GM19043 (cell line): Measurements from ENCODE around the gene SCIMP.
"Not testable (repeated sequence)": the region's sequence is repeated elsewhere in the genome, so short reads cannot be mapped to it uniquely, and the experiment has no call there.

Source experiments
- ATAC-seq: cut with Tn5 transposase; IDR thresholded peaks from one replicate; pipeline ENCODE4 v1.9.1; 2021; ENCODE audit warnings: low read depth; ENCODE audit not compliant: unreplicated experiment

The SCIMP gene

DNA sequence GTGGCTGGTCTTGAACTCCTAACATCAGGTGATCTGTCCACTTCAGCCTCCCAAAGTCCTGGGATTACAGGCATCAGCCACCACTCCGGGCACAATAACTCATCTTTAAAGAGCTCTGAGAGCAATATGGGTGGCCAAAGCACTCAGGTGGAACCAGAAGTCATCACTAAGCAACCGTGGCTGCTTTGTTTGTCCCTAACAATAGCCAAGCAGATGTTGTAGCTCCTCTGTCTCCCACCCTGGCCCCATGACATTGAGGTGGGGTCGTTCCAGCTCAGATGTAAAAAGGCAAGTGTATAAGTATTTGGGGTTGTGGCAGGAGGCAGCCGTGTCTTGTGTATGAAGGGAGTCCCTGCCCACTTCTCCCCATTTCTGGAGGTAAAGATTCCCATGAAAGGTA, 3.7 kb upstream of the SCIMP start:
- no peak for ATAC-seq

DNA sequence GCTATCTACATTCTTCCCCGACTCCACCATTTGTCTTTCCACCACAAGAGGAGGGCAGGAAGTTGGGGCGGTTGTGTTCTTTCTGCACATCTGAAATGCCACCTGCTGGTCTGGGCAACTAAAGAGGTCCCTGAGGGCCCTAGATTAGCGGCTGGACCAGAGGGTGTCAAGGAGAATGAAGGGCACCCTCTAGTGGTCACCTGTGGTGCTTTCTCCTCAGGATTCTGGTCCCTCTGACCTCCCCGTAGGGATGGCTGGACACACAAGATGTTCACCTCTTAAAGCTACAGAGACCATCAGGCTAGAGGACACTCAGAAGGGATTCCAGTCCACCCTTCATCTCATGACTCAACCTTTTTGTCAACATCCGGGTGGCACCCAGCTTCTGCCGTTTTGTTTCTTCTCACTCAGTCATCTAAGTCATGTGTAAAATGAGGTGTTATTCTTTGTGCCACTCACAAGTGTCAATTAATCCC, 2.9 kb upstream of the SCIMP start:
- no peak for ATAC-seq

DNA sequence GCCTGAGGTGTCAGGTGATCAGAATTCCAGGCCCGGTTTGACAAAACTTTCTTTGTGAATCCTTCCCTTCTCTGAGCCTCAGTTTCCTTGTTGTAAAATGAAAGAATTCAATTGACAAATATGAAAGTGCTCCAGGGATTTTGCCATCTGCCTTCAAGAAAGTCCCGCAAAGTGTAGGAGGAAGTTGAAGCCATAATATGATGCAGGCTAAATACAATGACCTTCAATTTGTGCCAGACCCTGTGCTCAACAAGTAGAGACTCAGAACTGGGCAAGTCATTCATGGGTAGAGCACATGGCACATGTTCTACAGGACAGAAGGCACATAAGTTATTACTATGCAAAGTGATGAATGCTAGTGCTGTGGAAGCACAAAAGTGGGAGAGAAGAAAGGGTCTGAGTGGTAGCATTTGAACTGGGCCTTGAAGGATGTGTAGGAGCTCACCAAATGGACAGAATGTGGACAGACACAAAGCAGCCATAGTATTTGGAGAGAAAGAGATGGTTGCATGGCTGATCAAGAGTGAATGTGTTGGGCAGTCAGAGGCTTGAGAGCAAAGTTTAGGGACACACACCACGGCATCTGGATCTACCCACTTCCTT, 2.4 kb upstream of the SCIMP start:
- no peak for ATAC-seq

DNA sequence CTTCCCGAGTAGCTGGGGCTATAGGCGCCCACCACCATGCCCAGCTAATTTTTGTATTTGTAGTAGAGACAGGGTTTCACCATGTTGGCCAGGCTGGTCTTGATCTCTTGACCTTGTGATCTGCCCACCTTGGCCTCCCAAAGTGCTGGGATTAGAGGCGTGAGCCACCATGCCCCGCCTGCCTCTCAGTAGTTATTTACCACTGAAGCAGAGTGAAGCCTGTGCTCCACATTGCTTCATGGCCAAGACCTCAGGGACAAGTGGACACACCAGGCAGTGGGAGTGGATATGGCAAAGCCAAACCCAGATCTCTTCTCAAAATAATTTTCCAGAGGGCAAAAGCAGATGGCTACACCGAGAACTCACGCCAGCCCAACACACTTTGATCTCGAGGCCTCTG, 1.2 kb downstream of the SCIMP start:
- ATAC-seq, result not testable (repeated sequence)

DNA sequence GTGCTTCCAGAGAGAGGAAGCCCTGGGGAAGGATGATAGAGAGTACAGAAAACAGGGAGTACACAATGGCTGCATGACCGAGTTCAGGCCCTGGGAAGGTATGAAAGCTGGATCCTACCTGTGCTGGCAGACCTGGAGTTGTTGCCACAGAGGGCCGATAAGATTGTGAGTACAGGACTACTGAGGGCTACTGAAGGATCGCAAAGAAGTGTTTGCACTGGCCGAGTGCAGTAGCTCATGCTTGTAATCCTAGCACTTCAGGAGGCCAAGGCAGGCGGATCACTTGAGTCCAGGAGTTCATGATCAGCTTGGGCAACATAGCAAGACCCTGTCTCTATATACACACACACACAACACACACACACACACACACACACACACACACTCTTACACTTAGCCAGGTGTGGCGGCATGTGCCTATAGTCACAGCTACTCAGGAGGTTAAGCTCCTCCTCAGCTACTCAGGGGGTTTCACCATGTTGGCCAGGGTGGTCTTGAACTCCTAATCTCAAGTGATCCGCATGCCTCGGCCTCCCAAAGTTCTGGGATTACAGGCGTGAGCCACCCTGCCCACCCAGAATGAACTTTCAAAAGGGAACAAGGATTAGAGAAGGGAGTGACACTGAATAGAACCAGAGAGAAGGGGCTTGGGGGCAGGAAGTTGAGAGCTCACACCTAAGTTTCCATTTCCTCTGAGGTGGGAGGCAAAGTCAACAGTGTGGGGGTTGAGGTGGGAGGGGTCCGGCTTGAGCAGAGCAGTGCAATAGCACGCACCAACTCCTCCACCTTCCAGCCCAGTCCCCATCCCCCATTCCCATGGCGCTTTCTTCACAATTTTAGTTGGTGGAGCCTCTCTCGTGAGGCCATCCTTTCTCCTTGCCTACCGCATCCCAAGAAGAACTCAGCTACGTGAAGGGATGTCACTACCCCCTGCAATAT, 7.5 kb downstream of the SCIMP start:
- ATAC-seq, result no peak

DNA sequence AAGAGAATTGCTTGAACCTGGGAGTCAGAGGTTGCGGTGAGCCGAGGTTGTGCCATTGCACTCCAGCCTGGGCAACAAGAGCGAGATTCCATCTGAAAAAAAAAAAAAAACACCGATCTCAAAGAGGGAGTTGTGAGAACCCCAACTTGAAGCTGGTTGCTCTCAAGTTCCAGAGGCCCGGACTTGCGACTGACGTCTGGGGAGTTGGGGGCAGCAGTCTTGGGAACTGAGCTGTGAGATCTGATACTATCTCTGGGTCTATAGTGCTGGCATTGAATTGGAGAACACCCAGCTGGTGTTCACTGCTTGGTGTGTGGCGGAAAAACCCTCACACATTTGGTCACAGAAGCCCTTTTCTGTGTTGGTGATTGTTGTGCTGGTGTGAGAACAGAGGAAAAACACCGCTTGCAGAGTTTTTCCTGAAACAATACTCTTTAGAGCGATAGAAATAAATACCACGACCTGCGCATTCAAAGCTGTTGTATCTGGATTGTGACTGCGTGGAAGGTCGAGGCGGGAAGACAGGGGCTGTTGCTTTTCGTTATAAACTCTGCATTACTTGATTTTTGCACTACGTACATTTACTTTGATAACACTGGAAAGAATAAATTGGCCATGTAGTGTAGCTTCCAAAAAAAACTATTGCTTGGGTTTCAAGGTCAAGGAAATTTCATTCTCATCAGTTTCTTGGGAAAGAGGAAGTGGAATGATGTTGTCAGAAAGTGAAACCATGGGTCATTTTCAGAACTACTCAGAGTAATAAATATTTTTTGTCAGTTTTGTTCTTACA, 8.8 kb downstream of the SCIMP start:
- no peak for ATAC-seq

DNA sequence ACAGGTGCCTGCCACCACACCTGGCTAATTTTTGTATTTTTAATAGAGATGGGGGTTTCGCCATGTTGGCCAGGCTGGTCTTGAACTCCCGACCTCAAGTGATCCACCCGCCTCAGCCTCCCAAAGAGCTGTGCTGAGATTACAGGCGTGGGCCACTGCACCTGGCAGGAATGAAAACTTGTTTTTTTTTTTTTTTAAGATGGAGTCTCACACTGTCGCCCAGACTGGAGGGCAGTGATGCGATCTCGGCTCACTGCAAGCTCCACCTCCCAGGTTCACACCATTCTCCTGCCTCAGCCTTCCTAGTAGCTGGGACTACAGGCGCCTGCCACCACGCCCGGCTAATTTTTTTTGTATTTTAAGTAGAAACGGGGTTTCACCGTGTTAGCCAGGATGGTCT, 12.7 kb downstream of the SCIMP start:
- ATAC-seq, result not testable (repeated sequence)

DNA sequence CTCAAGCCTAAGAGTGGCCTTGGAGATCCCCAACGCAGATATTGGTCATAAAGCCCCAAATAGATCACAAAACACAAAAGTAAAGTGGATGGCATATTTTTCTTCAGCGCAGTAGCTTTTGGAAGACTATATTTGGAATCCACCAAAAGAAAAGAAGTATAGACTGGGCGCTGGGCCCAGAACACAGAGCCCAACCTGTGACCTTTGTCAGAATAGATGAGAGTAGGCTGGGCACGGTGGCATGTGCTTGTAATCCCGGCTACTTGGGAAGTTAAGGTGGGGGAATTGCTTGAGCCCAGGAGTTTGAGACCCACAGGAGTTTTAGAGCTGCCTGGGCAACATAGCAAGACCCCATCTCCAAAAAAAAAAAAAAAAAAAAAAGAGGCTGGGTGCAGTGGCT, 14.6 kb downstream of the SCIMP start:
- no peak for ATAC-seq

DNA sequence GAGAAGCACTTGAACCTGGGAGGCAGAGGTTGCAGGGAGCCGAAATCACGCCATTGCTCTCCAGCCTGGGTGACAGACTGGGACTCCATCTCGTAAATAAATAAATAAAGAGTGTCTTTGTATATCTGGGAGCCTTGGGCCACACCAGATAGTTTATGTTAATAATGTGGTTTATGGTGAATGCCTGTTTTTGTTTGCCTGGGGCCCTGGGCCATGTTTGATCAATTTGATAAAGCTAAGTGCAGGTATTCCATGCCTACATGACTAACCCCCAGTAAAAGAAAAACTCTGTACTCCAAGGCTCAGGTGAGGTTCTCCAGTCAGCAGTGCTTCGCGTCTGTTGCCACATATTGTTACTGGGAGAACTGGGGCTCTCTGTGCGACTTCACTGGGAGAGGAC, 15.1 kb downstream of the SCIMP start:
- ATAC-seq, result no peak

DNA sequence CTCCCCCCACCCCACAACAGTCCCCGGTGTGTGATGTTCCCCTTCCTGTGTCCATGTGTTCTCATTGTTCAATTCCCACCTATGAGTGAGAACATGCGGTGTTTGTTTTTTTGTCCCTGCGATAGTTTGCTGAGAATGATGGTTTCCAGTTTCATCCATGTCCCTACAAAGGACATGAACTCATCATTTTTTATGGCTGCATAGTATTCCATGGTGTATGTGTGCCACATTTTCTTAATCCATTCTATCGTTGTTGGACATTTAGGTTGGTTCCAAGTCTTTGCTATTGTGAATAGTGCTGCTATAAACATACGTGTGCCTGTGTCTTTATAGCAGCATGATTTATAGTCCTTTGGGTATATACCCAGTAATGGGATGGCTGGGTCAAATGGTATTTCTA, 17.1 kb downstream of the SCIMP start:
- ATAC-seq, result not testable (repeated sequence)

DNA sequence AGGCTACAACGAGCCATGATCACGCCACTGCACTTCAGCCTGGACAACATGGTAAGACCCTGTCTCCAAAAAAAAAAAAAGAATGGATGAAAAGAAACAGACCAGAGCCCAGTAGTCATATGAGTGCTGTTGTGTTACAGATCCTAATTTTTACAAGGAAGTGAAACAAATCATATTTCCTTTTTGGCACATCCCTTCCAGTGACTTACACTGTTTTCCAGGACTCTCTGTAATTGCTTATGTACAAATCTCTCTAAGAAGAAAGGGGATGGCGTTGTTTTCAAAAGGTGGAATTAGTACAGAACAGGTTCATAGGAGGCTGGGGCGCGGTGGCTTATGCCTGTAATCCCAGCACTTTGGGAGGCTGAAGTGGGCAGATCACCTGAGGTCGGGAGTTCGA, 23.2 kb downstream of the SCIMP start:
- ATAC-seq, result no peak

DNA sequence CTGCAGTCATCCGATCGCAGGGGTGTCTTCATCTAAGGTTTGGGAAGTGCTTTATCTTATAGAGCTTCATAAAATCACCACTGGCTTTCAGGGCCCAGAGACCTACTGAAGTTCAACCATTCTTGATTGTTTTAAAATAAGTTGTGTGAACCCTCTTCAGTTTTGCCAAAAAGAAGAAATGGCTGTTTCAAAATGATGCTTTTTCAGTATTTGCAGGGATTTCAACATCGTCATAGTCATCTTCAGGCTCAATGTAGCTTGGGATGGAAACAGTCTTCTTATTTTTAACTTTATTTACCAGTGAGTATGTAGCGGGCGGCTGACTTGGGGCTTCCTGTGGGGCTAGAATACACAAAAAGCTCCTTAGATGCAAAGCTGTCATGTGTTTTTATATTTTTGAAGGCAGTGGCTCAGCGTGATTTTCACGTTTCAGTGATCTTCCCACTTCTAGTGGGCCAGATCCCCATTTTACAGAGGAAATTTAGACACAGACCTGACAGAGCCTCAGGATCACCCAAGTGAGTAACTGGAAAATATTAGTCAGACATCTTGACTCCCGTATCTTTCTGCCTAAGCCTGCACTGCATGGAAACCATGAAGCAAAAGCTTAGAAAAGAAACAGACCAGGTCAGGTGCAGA, 23.9 kb downstream of the SCIMP start:
- ATAC-seq, result no peak

DNA sequence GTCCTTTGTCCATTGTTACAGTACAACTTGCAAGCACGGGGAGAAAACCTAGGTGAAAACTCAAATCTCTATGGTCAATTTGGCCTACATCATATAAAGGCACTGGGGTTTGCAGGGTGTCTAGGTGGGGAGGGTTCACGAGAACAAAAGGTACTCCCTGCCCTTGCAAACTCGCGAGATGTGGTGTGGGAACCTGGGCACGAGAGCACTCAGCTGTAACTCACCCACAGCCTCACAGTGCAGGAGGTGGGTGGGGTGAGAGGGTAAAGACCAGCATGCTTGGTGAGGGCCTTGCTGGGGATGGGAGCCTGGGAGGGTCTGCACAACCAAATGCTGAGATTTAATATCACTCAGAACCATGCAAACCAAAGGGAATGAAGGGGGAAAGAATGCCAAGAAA, 24.6 kb downstream of the SCIMP start:
- no peak for ATAC-seq

DNA sequence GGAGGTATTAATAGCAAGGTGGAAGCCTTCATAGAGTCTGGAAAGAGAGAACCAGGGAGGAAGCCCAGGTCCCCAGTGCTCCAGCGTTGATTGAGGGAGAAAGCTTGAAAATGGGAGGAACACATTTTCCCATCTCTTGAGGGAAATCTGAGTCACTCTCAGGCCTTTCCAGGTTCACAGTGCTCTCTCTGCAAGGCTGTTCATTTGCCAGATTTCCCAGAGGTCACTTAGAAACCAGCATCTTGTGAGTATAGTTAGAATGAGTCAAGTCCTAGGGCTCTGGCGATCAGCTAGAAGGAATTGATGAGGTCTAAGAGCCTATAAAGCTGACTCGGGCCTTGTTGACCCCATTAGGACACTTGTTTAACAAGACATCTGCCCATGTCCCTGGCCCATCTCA, 25.3 kb downstream of the SCIMP start:
- no peak for ATAC-seq

DNA sequence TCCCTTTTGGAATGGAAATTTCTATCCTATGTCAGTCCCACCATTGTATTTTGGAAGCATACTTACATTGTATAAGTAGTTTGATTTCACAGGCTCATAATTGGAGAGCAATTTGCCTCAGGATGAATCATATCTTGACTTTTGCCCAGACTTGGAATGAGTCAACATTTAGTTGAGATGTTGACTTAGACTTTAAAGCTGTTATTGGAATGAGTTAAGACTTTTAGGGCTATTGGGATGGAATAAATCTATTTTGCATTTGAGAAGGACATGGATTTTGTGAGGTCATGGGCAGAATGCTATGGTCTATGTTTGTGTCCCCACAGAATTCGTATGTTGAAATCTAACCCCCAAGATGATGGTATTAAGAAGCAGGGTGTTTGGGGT, 30.8 kb downstream of the SCIMP start:
- ATAC-seq, result no peak

DNA sequence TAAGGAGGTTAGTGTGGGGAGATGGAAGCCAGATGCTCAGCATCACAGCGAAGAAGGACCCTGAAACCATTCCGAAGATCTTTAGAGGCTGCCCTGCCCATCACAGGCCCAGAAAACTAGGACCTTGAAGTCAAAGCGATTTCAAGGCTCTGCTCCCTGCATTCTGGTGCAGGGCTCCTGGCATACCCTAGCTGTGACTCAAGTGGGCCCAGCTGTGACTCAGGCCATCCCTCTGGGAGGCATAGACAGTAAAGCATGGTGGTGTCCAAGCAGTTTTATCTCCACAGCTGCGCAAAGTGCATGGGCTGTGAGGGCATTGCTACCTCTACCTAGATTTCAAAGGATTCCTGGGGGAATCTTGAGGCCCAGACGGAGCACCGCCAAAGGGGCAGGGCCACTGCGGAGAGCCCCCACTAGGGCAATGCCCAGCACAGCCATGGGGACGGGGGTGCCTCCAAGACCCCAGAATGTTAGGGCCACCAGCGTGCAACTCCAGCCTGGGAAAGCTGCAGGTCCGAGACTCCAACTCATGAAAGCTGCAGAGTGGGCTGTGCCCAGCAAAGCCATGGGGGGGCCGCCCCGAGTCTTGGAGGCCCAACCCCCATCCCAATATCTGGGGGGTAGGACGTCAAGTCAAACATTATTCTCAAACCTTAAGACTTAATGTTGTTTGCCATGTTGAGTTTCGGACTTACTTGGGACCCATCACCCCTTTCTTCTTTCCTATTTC, 31.3 kb downstream of the SCIMP start:
- no peak for ATAC-seq

DNA sequence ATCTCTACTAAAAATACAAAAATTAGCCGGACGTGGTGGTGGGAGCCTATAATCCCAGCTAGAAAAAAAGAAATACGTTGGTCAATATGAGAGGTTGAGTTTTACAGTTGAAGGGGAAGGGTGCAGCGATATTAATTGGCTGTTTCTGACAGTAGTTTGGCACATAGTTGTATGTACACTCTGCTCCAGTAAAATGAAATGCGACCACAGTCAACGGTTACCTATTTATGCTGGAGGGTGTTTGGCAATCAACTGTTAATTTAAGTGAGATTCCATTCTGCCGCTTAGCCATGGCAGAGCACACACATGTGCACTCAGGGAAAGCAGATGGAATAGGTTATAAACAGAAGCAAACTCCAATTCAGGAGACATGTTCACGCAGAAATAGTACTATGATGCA, 33.6 kb downstream of the SCIMP start:
- no peak for ATAC-seq

DNA sequence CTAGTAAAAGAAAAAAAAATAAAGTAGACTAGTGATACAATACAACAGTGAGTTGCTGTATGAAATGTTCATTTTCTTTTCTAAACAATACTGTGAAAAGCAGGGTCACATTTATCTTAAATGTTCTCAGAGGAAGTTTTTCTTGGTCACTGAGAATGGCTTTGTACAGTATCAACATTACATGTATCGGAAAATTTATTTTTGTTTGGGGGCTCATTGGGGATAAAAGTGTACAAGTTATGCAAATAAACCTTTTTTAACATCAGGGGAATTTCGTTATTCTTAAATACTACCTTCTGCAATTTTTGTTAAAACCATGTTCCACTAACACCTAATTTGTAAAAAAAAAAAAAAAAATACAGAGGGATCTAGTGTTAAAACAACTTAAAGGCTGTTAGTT, 34.3 kb downstream of the SCIMP start:
- ATAC-seq, result no peak

DNA sequence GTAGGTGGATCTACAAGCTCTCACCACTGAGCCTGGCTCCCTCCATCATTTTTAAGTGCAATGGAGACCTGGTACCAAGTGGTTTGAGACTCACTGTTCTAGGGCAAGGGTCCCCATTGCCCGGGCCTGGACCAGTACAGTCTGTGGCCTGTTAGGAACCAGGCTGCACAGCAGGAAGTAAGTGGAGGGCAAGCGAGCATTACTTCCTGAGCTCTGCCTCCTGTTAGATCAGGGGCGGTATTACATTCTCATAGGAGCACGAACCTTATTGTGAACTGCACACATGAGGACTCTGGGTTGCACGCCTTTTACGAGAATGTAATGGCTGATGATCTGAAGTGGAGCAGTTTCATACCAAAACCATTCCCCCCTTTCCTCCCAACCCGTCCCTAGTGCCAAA, 36.2 kb downstream of the SCIMP start:
- no peak for ATAC-seq

DNA sequence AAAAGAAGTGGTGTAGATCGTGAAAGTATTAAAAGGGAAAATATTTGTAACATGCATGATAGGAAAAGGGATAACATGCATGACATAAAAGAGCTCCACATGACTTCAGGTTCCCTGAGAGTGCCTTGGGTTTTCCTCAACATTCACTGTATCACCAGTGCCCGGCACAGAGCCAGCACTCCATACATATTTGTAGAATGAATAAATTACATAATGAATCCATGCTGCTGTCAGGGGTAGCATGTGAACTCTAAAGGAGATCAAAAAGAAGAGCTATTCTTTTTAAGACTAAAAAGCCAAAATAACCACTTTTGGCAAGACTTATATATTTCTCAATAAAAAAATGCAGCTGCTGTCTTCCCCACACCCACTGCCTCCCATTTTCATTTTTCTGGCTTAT, 40.3 kb downstream of the SCIMP start:
- ATAC-seq, result no peak
